IMR-90 (cell line): Measurements from ENCODE around the gene POLR1A. TPM values are rescaled to one million over a fixed set of nuclear protein-coding genes. Genes with fewer than 3 reads are reported as not detected.

Experiments
- ATAC-seq: fragments of 200-7000 bp; cut with Tn5 transposase; 2 replicates; pipeline ENCODE4 v1.9.1; 2020; ENCODE audit warnings: low read depth, mild to moderate bottlenecking, moderate library complexity
- BruUV-seq: library from RNA; stranded (reverse); fragments of 400-500 nt; replicated peaks from 2 replicates; lab custom pipeline; 2021; lab: Mats Ljungman, UMichigan
- CTCF ChIA-PET: fragments of 300-600 bp; formaldehyde crosslinking; extraction: SDS; loops from one replicate; lab custom pipeline; 2021; ENCODE audit warnings: antibody characterized with exemption; lab: Yijun Ruan, JAX
- POLR2A ChIA-PET: fragments of 300-600 bp; sonication (Branson Sonifier 250); formaldehyde crosslinking; loops from one replicate; lab custom pipeline; 2022; ENCODE audit warnings: antibody characterized with exemption; ENCODE audit not compliant: unreplicated experiment; lab: Charles Lee
- DNase-seq: peaks from one replicate; pipeline ENCODE4 v3.0.0; 2013
- H2AFZ ChIP-seq: replicated peaks from 2 replicates; pipeline ENCODE3; 2013; ENCODE audit warnings: low read length, mild to moderate bottlenecking; ENCODE audit not compliant: poor library complexity
- H2AK5ac ChIP-seq: 2 replicates; pipeline ENCODE4 v1.6.1; 2013; ENCODE audit warnings: low read depth, low read length, inconsistent platforms
- H2AK9ac ChIP-seq: replicated peaks from 2 replicates; pipeline ENCODE3; 2013; ENCODE audit warnings: mild to moderate bottlenecking, low read depth, low read length, moderate library complexity; ENCODE audit not compliant: poor library complexity
- H2BK120ac ChIP-seq: 2 replicates; pipeline ENCODE4 v1.6.1; 2013; ENCODE audit warnings: low read depth, low read length, inconsistent platforms
- H2BK15ac ChIP-seq: 3 replicates; pipeline ENCODE4 v1.6.1; 2013; ENCODE audit warnings: low read depth, low read length, inconsistent platforms
- H2BK20ac ChIP-seq: 2 replicates; pipeline ENCODE4 v1.6.1; 2013; ENCODE audit warnings: low read depth, mild to moderate bottlenecking, inconsistent platforms, low read length, moderate library complexity
- H2BK5ac ChIP-seq: 2 replicates; pipeline ENCODE4 v1.6.1; 2013; ENCODE audit warnings: mild to moderate bottlenecking, low read depth, low read length, inconsistent platforms; ENCODE audit not compliant: poor library complexity, severe bottlenecking
- H3K14ac ChIP-seq: replicated peaks from 2 replicates; pipeline ENCODE4 v1.6.1; 2013; ENCODE audit warnings: low read depth, low read length, inconsistent platforms
- H3K18ac ChIP-seq: 2 replicates; pipeline ENCODE4 v1.6.1; 2013; ENCODE audit warnings: low read depth, low read length, control low read depth
- H3K23ac ChIP-seq: 2 replicates; pipeline ENCODE4 v1.6.1; 2013; ENCODE audit warnings: low read depth, low read length, inconsistent platforms
- H3K27ac ChIP-seq: 2 replicates; pipeline ENCODE4 v1.5.1; 2013; ENCODE audit warnings: mild to moderate bottlenecking, control low read depth, low read length; ENCODE audit not compliant: insufficient read depth
- H3K27me3 ChIP-seq: 2 replicates; pipeline ENCODE4 v1.6.1; 2013; ENCODE audit warnings: low read length; ENCODE audit not compliant: control insufficient read depth, insufficient read depth
- H3K36me3 ChIP-seq: 2 replicates; pipeline ENCODE4 v1.6.1; 2013; ENCODE audit warnings: low read length, mixed read lengths; ENCODE audit not compliant: control insufficient read depth, insufficient read depth
- H3K4ac ChIP-seq: 2 replicates; pipeline ENCODE4 v1.6.1; 2013; ENCODE audit warnings: low read depth, low read length, inconsistent platforms
- H3K4me1 ChIP-seq: 2 replicates; pipeline ENCODE4 v1.6.1; 2013; ENCODE audit warnings: low read length, mixed read lengths; ENCODE audit not compliant: control insufficient read depth, insufficient read depth
- H3K4me2 ChIP-seq: 2 replicates; pipeline ENCODE4 v1.6.1; 2013; ENCODE audit warnings: low read depth, mild to moderate bottlenecking, control low read depth, low read length, moderate library complexity
- H3K4me3 ChIP-seq: 2 replicates; pipeline ENCODE4 v1.5.1; 2013; ENCODE audit warnings: low read depth, mild to moderate bottlenecking, control low read depth, low read length, moderate library complexity; ENCODE audit not compliant: insufficient read depth
- H3K56ac ChIP-seq: 2 replicates; pipeline ENCODE4 v1.6.1; 2013; ENCODE audit warnings: low read length, inconsistent platforms; ENCODE audit not compliant: insufficient read depth; ENCODE audit errors: extremely low read depth
- H3K79me1 ChIP-seq, 2 experiments: 2 replicates each; pipeline ENCODE4 v1.6.1; 2013; ENCODE audit warnings: low read length in 2 of 2, inconsistent platforms in 1 of 2, low read depth in 1 of 2
- H3K9ac ChIP-seq: 2 replicates; pipeline ENCODE4 v1.6.1; 2013; ENCODE audit warnings: low read depth, low read length, control low read depth
- H3K9me1 ChIP-seq: 2 replicates; pipeline ENCODE4 v1.6.1; 2013; ENCODE audit warnings: low read length, inconsistent platforms; ENCODE audit not compliant: insufficient read depth
- H3K9me3 ChIP-seq: 2 replicates; pipeline ENCODE4 v1.6.1; 2013; ENCODE audit warnings: low read length; ENCODE audit not compliant: control insufficient read depth, insufficient read depth
- H4K20me1 ChIP-seq: 2 replicates; pipeline ENCODE4 v1.6.1; 2013; ENCODE audit warnings: low read length, inconsistent platforms; ENCODE audit not compliant: insufficient read depth
- H4K5ac ChIP-seq: 2 replicates; pipeline ENCODE4 v1.6.1; 2013; ENCODE audit warnings: mild to moderate bottlenecking, low read depth, low read length, control low read depth
- H4K8ac ChIP-seq, 2 experiments: 2 replicates each; pipeline ENCODE4 v1.6.1; 2013; ENCODE audit warnings: low read depth in 2 of 2, low read length in 2 of 2, control low read depth in 1 of 2, inconsistent platforms in 1 of 2
- H4K91ac ChIP-seq: 2 replicates; pipeline ENCODE4 v1.6.1; 2013; ENCODE audit warnings: low read depth, low read length, inconsistent platforms; ENCODE audit not compliant: insufficient read depth
- BHLHE40 ChIP-seq: fragments of 150-350 bp; IDR thresholded peaks from 2 replicates; pipeline ENCODE4 v1.6.1; 2016; ENCODE audit warnings: mild to moderate bottlenecking, low read depth, low read length
- CEBPB ChIP-seq: IDR thresholded peaks from 2 replicates; pipeline ENCODE4 v1.6.1; 2012; ENCODE audit warnings: low read depth, low read length, improper control_type of control experiment
- CHD1 ChIP-seq: IDR thresholded peaks from 2 replicates; pipeline ENCODE4 v1.6.1; 2012; ENCODE audit warnings: low read depth, low read length, improper control_type of control experiment
- CTCF ChIP-seq: conservative IDR thresholded peaks from 2 replicates; pipeline ENCODE4 v1.5.1; 2012; ENCODE audit warnings: mild to moderate bottlenecking, low read depth, low read length, improper control_type of control experiment
- ELK1 ChIP-seq: fragments of 150-350 bp; IDR thresholded peaks from 2 replicates; pipeline ENCODE4 v1.6.1; 2016; ENCODE audit warnings: low read depth, mild to moderate bottlenecking, low read length, moderate library complexity, borderline replicate concordance
- FOS ChIP-seq: fragments of 150-350 bp; IDR thresholded peaks from 2 replicates; pipeline ENCODE4 v1.6.1; 2016; ENCODE audit warnings: low read depth, low read length
- MAFK ChIP-seq: IDR thresholded peaks from 2 replicates; pipeline ENCODE4 v1.6.1; 2012; ENCODE audit warnings: low read depth, low read length, improper control_type of control experiment
- MAZ ChIP-seq: IDR thresholded peaks from 2 replicates; pipeline ENCODE4 v1.6.1; 2012; ENCODE audit warnings: low read depth, mild to moderate bottlenecking, low read length, improper control_type of control experiment, moderate library complexity, borderline replicate concordance
- MXI1 ChIP-seq: IDR thresholded peaks from 2 replicates; pipeline ENCODE4 v1.6.1; 2012; ENCODE audit warnings: low read depth, mild to moderate bottlenecking, low read length, moderate library complexity, borderline replicate concordance
- NFE2L2 ChIP-seq: fragments of 150-350 bp; IDR thresholded peaks from 2 replicates; pipeline ENCODE4 v1.6.1; 2016; ENCODE audit warnings: low read depth, mild to moderate bottlenecking, low read length
- POLR2A ChIP-seq: IDR thresholded peaks from 2 replicates; pipeline ENCODE4 v1.6.1; 2012; ENCODE audit warnings: mild to moderate bottlenecking, low read depth, low read length
- RAD21 ChIP-seq: IDR thresholded peaks from 2 replicates; pipeline ENCODE4 v1.6.1; 2012; ENCODE audit warnings: low read length, improper control_type of control experiment
- RCOR1 ChIP-seq: IDR thresholded peaks from 2 replicates; pipeline ENCODE4 v1.6.1; 2012; ENCODE audit warnings: mild to moderate bottlenecking, low read length, improper control_type of control experiment; ENCODE audit not compliant: insufficient replicate concordance
- RFX5 ChIP-seq: IDR thresholded peaks from 2 replicates; pipeline ENCODE4 v1.8.0; 2012; ENCODE audit warnings: low read depth, mild to moderate bottlenecking, low read length, moderate library complexity
- SMC3 ChIP-seq: fragments of 150-350 bp; IDR thresholded peaks from 2 replicates; pipeline ENCODE4 v1.6.1; 2016; ENCODE audit warnings: low read depth, mild to moderate bottlenecking, antibody characterized with exemption, low read length, moderate library complexity
- USF2 ChIP-seq: fragments of 150-350 bp; IDR thresholded peaks from 2 replicates; pipeline ENCODE4 v1.6.1; 2017; ENCODE audit warnings: mild to moderate bottlenecking, antibody characterized with exemption, low read length, low read depth
- WGBS, 2 experiments: methylation state at CpG; one replicate each; pipeline versions ENCODE4 v1.1.5 to v1.1.7; 2013; ENCODE audit warnings: missing lambda C conversion rate in 2 of 2; ENCODE audit not compliant: insufficient read length in 1 of 2; ENCODE audit errors: extremely low coverage in 2 of 2; 5-methylcytosine and 5-hydroxymethylcytosine counted together
- dilution Hi-C: fragments of 300-500 bp; cut with HindIII; formaldehyde crosslinking; loops from one replicate; pipeline ENCODE4 v1.14.3; 2018; ENCODE audit warnings: low sequenced_read_pairs; ENCODE audit not compliant: unreplicated experiment
- in situ Hi-C: fragments of 300-500 bp; cut with MboI; formaldehyde crosslinking; loops from 3 replicates; pipeline ENCODE4 v1.14.3; 2019; ENCODE audit warnings: low sequenced_read_pairs, inconsistent platforms, mixed read lengths
- intact Hi-C: fragments of 100-400 bp; cut with micrococcal nuclease; formaldehyde crosslinking; loops from 2 replicates; pipeline ENCODE4 v1.10.0; 2022
- polyA plus RNA-seq, 3 experiments: library from polyadenylated mRNA; depleted of rRNA; stranded (reverse); fragments of >200 nt; gene quantifications; 2 replicates each; pipeline ENCODE4 v1.2.3, GENCODE V29; 2012; ENCODE audit warnings: low replicate concordance in 1 of 3
- total RNA-seq: library from RNA; depleted of rRNA; stranded (reverse); fragments of >200 nt; gene quantifications from 2 replicates; pipeline ENCODE4 v1.2.3, GENCODE V29; 2012

Gene POLR1A
- total and polyA plus RNA-seq, 2 of the 4 experiments (the other 2 are of a cell fraction): 7.6 to 27.4 TPM

GRCh38 chr2:86140969-86141392 is 35.3 kb upstream of the POLR1A start:
- no peak overlapping the region for H3K14ac ChIP-seq
- H3K56ac ChIP-seq: no peak overlapping the region
- H3K9ac ChIP-seq: no peak overlapping the region
- no peaks in the 10 kb centered on the region for H3K4me1 ChIP-seq
- H4K91ac ChIP-seq: no peak overlapping the region
- H4K20me1 ChIP-seq: peaks cover 3% of the 10 kb centered on the region; the same call in 1 of the 2 replicates
- no peak overlapping the region for H4K8ac ChIP-seq
- peaks cover 2% of the 10 kb centered on the region; the same call in 1 of the 2 replicates for H3K9me1 ChIP-seq
- POLR2A ChIA-PET: no interaction called here
- no peak overlapping the region for H2AFZ ChIP-seq
- no peak overlapping the region for H3K4me2 ChIP-seq
- no peak overlapping the region for H3K23ac ChIP-seq
- no peak overlapping the region for H2AK9ac ChIP-seq
- BruUV-seq: no TSS peak
- CTCF ChIA-PET: no interaction called here
- ATAC-seq: no peak
- no peak overlapping the region for H3K4ac ChIP-seq
- H2BK20ac ChIP-seq: no peak overlapping the region
- TF ChIP-seq NFE2L2 (no peak), MAZ (no peak), MXI1 (no peak), RCOR1 (no peak), ELK1 (no peak), CHD1 (no peak), USF2 (no peak), RAD21 (no peak), CTCF (no peak), FOS (no peak), BHLHE40 (no peak), SMC3 (no peak), POLR2A (no peak), MAFK (no peak), RFX5 (no peak), CEBPB (no peak)
- in situ Hi-C loops (no loop called here), intact Hi-C loops (loop anchor here (10.0 kb wide), 1 partner anchor 324 kb away; no protein-coding TSS in a partner anchor), dilution Hi-C loops (no loop called here)
- no peak overlapping the region for H2BK120ac ChIP-seq
- H3K27me3 ChIP-seq: no peaks in the 10 kb centered on the region
- no peak overlapping the region for H2BK15ac ChIP-seq
- H3K9me3 ChIP-seq: no peaks in the 10 kb centered on the region
- H4K5ac ChIP-seq: no peak overlapping the region
- H3K27ac ChIP-seq: no peak overlapping the region
- H3K79me1 ChIP-seq: no peaks in the 10 kb centered on the region
- WGBS, 2 experiments: 100% methylated on average over 2 of the region's 4 CpGs; no CpG with 5 or more reads in 1 of the 2 experiments
- peaks cover 52% of the 10 kb centered on the region for H3K36me3 ChIP-seq
- no peak overlapping the region for H2BK5ac ChIP-seq
- H3K18ac ChIP-seq: no peak overlapping the region
- H2AK5ac ChIP-seq: no peak overlapping the region
- DNase-seq: no peak
- no peak overlapping the region for H3K4me3 ChIP-seq
